GM23248 (cell line): ENCODE data around the gene TMOD4.

Source experiments
- EZH2 ChIP-seq: fragments of 200-600 bp; sonication (generic); IDR thresholded peaks from 2 replicates; pipeline ENCODE4 v1.6.1; 2018; ENCODE audit warnings: antibody characterized with exemption, mild to moderate bottlenecking; ENCODE audit not compliant: insufficient read depth, poor library complexity, severe bottlenecking
- EZH2phosphoT487 ChIP-seq: fragments of 200-600 bp; sonication (generic); IDR thresholded peaks from 2 replicates; pipeline ENCODE4 v1.6.1; 2018; ENCODE audit warnings: antibody characterized with exemption, moderate library complexity, mild to moderate bottlenecking, low read depth; ENCODE audit not compliant: insufficient read depth

DNA sequence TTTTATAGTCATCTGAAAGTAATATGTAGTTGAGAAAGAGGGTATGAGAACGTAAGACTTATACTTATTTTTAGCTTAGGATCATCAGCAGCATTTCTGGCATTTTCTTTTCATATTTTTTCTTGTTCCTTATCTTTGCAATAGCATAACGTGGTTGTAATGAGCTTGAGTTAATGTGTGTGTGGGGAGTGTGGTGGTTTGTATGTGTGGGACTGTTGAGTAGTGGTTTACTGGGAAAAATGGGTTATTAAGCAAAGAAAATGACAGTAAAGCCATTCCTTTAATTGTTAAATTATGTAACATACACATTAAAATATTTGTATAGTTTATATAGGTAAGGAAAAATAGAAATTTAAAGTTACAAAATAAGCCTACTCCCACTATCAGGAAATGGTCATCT, 37.8 kb upstream of the TMOD4 start:
- TF ChIP-seq EZH2, result no peak
- TF ChIP-seq EZH2phosphoT487, result no peak
